ENCODE results near the gene CACNA1C. TPM values are rescaled to one million over a fixed set of nuclear protein-coding genes. Genes with fewer than 3 reads are reported as not detected.

Gene CACNA1C
- total RNA-seq, 1 experiment from 2014 or later = 0.35 TPM

DNA sequence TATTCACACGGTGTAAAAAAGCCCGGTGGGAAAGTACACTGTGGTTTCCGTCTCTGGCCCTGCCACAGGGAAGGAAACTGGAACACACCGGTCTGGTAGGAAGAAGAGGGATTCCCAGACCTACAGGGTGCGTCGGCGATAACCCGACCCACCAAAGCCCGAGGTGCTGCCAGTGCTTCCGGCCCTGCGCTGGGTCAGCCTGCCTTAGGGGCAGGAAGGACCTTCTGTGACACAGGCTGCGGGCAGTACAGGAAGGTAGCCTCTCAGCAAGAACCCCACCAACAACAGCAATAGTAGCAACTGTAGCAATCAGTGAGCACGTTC is 572.5 kb downstream of the CACNA1C start:
- no peaks in the 10 kb centered on the region for H3K36me3 ChIP-seq (replicated peaks; ENCODE audit: control insufficient read depth, insufficient read depth, low read length)
- peak; percentile 71 for DNase-seq
- H3K4me3 ChIP-seq (ENCODE audit: insufficient read depth, low read depth, low read length) = no peak overlapping the region
- no peaks in the 10 kb centered on the region; the same call in 1 of the 2 replicates for H3K27me3 ChIP-seq (ENCODE audit: control insufficient read depth, insufficient read depth, low read length)

DNA sequence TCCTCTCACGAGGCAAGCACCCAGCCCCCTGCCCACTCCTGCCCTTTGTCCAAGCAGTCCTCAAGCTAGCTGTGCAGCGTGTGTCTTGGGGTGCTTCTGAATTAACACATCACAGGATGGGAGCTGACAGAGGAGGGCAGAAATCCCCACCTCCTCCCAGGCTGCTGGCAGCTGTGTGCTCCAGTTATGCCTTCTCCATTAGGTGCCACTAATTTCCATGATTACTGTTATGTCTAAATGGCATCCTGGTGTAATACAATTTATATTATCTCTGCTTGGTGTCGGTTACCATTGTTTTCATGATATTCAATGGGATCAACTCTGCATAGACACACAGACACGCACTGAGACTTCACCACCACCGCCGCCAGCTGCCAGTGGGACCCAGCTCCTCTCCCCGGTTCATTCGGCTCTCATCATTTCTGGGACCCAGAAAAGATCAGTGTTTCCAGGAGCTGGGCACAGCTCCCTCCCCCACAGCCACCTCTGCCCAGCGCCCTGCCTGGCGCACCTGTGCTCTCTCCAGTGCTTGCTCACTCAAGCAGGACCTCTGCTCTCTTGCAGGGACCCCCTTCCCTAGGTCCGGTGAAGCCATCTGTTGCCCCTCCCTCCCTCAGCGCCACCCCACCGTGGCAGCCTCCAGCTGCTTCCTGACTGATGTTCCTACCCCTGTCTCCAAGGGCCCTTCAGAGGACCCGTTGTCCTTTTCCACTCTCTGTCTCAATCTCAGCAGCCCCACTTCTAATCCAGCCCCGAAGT is 574.5 kb downstream of the CACNA1C start:
- DNase-seq = no peak
- H3K27me3 ChIP-seq (ENCODE audit: control insufficient read depth, insufficient read depth, low read length) = no peaks in the 10 kb centered on the region; the same call in 1 of the 2 replicates
- no peaks in the 10 kb centered on the region for H3K36me3 ChIP-seq (replicated peaks; ENCODE audit: control insufficient read depth, insufficient read depth, low read length)
- H3K4me3 ChIP-seq (ENCODE audit: insufficient read depth, low read depth, low read length) = no peak overlapping the region

DNA sequence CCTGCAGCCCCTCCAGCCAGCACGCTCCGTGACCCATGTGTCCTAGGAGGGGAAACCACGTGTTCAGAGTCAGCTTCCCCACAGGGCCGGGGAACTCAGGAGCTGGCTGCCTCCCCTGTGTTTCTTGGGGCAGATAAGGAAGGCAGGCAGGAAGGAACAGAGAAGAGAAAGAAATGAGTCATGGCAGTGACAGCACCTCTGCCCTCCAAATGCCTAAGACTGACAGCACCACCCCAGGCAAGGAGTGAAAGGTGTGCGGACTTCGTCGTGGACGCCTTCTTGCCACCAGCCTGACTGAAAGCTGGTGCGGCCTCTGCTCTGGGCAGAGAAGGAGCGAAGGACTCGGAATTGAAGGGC is 575.0 kb downstream of the CACNA1C start:
- H3K4me3 ChIP-seq (ENCODE audit: insufficient read depth, low read depth, low read length) = no peak overlapping the region
- no peaks in the 10 kb centered on the region; the same call in 1 of the 2 replicates for H3K27me3 ChIP-seq (ENCODE audit: control insufficient read depth, insufficient read depth, low read length)
- no peaks in the 10 kb centered on the region for H3K36me3 ChIP-seq (replicated peaks; ENCODE audit: control insufficient read depth, insufficient read depth, low read length)
- DNase-seq = no peak

DNA sequence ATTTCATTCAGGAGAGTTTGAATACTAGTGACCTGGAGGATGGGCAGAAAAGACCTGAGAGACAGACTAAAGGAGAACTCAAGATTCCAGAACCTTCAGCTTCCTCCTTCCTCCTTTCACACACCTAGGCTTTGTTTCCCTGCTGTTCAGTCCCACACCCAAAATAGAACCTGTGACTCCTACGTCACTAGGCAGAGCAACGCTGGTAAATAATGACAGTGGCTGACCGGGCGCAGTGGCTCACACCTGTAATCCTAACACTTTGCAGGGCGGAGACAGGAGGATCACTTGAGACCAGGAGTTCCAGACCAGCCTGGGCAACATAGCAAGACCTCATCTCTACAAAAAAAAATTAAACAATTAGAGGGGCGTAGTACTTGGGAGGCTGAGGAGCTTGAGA is 575.6 kb downstream of the CACNA1C start:
- H3K36me3 ChIP-seq (replicated peaks; ENCODE audit: control insufficient read depth, insufficient read depth, low read length) = no peaks in the 10 kb centered on the region
- DNase-seq = no peak
- H3K27me3 ChIP-seq (ENCODE audit: control insufficient read depth, insufficient read depth, low read length) = no peaks in the 10 kb centered on the region; the same call in 1 of the 2 replicates
- no peak overlapping the region for H3K4me3 ChIP-seq (ENCODE audit: insufficient read depth, low read depth, low read length)

DNA sequence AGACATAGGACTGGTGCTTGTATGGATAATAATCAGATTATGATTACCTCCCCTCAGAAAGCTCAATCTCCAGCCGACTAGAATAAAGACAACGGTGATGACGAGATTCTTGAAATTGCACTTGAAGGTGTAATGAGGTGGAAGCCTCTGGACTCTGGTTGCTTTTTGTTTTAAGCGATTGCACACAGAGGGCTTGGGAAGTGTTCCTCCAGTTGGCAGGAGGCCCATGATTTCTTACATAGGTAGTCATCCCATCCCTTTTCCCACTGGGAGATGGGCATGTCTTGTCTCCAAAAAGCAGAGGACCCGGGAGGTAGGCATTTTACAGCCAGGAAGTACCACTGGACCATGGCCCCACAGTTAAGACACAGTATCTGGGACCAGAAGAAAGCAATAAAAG is 576.3 kb downstream of the CACNA1C start:
- no peaks in the 10 kb centered on the region for H3K36me3 ChIP-seq (replicated peaks; ENCODE audit: control insufficient read depth, insufficient read depth, low read length)
- no peaks in the 10 kb centered on the region; the same call in 1 of the 2 replicates for H3K27me3 ChIP-seq (ENCODE audit: control insufficient read depth, insufficient read depth, low read length)
- DNase-seq = no peak
- no peak overlapping the region for H3K4me3 ChIP-seq (ENCODE audit: insufficient read depth, low read depth, low read length)

DNA sequence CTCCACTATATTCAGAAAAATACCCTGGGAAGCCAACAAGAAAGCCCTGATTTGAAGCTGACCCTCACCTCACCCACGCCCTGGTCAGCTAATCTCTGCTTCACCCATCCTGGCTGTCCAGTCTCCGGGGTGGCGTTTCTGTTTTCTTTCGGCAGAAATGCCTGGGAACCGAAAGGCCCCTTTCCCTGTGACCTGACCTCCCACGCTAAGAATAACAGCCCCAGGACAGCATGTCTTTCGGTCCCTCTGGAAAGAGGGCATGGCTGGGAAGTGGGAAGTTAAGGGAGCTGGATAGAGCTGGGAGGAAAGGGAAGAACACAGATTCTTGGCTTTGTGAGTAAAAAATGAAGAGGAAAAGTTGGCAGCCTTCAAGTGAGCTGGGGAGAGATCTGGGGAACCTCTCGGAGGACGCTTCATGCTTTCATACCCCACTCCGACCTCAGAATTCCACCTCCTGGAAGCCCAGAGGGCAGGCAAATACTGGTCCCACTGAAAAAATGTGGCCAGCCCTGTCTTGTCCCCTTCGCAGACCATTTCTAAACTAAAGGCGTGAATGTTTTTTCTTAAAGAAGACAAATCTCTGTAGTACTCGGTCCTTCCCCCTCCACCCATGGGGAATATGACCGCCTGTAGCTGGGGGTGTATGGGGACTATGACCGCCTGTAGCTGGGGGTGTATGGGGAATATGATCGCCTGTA is 579.0 kb downstream of the CACNA1C start:
- Histone ChIP-seq H3K27me3 (ENCODE audit: control insufficient read depth, insufficient read depth, low read length) (no peaks in the 10 kb centered on the region; the same call in 1 of the 2 replicates), H3K4me3 (ENCODE audit: insufficient read depth, low read depth, low read length) (no peak overlapping the region), H3K36me3 (replicated peaks; ENCODE audit: control insufficient read depth, insufficient read depth, low read length) (no peaks in the 10 kb centered on the region)
- no peak for DNase-seq

DNA sequence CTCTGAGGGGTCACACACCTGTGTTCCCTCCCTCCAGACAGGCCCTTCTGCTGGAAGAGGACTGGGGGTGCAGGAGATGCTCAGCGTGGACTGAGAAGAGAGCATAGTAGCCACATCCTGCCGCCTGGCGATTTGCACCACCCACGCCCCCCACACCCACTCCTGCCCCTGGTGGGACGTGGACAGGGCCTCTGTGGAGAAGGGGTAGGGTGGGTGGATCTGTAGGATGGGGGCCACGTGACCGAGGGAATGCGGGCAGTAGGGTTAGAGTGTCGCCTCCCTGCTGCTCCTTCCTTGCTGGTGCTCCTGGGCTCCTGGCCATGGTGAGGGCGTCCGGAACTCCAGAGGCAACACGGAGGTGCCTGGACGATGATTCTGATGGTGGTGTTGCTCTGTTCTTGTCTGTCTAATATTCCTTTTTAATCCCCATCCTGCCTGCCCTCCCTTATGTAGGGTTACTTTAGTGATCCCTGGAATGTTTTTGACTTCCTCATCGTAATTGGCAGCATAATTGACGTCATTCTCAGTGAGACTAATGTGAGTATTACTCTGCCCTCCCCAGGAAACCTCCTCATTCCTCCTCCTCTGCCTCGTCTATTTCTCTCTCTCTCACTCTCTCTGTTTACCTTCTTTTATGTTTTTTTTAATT is 580.5 kb downstream of the CACNA1C start:
- H3K4me3 ChIP-seq (ENCODE audit: insufficient read depth, low read depth, low read length) = no peak overlapping the region
- DNase-seq = no peak
- H3K36me3 ChIP-seq (replicated peaks; ENCODE audit: control insufficient read depth, insufficient read depth, low read length) = no peaks in the 10 kb centered on the region
- H3K27me3 ChIP-seq (ENCODE audit: control insufficient read depth, insufficient read depth, low read length) = no peaks in the 10 kb centered on the region; the same call in 1 of the 2 replicates

DNA sequence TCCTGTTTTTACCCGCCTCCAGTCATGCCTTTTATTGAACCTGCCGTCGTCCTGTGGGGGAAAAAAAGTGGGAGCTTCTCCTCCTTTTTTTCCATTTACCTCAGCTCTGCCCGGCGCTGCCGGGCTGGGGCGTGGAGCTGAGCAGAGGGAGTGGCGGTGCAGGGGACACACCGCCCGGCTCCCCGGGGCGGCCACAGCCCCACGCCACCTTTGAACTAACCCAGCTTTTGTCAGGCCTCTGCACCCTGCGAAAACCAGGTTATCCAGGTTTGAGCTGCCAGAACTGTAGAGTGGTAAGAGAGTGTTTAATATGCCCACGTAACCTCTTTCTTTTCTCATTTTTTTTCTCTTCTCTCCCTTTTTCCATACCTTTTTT is 581.0 kb downstream of the CACNA1C start:
- no peak for DNase-seq
- Histone ChIP-seq H3K27me3 (ENCODE audit: control insufficient read depth, insufficient read depth, low read length) (no peaks in the 10 kb centered on the region), H3K36me3 (replicated peaks; ENCODE audit: control insufficient read depth, insufficient read depth, low read length) (no peaks in the 10 kb centered on the region), H3K4me3 (ENCODE audit: insufficient read depth, low read depth, low read length) (no peak overlapping the region)

DNA sequence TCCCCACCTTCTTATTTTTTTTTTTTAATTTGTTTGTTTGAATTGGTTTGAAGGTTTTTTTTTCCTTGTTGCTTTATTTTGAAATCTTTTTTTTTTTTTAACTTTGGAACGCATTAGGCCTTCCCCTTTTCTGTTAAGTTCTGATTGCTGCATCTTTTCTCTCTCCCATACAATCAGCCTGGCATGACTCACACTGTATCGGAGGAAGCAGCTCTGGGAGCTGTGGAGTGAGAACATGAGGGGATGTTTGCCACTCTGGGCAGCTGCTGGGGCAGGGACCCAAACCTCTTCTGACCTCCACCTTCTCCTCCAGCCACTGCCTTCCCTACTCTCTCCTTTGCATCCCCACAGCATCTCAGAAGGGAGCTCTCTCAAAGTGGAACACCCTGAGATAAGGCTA is 581.7 kb downstream of the CACNA1C start:
- Histone ChIP-seq H3K36me3 (replicated peaks; ENCODE audit: control insufficient read depth, insufficient read depth, low read length) (no peaks in the 10 kb centered on the region), H3K4me3 (ENCODE audit: insufficient read depth, low read depth, low read length) (no peak overlapping the region), H3K27me3 (ENCODE audit: control insufficient read depth, insufficient read depth, low read length) (no peaks in the 10 kb centered on the region)
- DNase-seq = no peak

DNA sequence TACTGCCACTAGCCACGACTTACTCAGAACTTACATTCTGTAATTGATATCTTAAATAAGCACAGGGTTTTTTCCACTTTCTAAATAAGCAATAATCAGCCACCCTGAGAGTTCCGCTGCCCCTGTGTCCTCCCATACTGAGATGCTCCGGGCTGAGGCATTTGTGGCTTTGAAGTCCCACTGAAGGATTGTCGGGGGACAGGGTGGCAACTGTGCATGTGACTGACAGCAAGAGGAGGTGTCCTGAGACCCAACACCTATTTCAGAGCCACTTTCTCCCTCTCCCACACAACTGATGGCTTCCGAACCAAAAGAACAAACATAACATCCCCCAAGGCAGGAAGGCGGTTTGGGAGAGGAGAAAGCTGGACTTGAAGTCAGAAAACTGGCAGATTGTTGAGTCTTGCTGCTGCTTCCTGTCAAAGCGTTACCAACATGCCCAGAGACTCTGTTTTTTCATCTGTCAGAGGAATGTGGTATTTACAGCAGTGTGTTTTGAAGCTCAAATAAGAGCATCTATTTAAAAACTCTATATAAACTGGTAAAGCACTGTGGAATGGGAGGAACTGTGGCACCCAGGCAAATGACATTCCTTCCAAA is 584.1 kb downstream of the CACNA1C start:
- H3K27me3 ChIP-seq (ENCODE audit: control insufficient read depth, insufficient read depth, low read length) = no peaks in the 10 kb centered on the region
- no peak for DNase-seq
- H3K4me3 ChIP-seq (ENCODE audit: insufficient read depth, low read depth, low read length) = no peak overlapping the region

DNA sequence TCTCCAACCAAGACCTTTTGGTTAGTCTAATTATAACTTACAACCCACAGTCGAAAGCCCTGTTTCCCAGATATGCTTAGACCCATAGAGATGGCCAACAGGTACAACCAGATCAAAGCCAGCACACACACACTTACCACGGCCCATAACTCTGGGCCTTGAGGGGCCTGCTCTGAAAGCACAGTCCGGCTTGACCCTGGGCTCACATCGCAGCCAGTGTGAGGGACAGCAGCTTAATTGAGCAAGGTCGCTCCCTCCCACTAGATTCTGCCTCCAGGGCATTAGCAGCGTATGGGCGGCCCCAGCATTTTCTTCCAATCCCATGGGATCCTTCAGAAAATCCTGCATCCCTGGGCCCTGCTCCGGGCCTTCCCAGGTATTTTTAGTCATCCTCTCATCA is 584.6 kb downstream of the CACNA1C start:
- DNase-seq = no peak
- Histone ChIP-seq H3K27me3 (ENCODE audit: control insufficient read depth, insufficient read depth, low read length) (no peaks in the 10 kb centered on the region), H3K4me3 (ENCODE audit: insufficient read depth, low read depth, low read length) (no peak overlapping the region), H3K36me3 (replicated peaks; ENCODE audit: control insufficient read depth, insufficient read depth, low read length) (no peaks in the 10 kb centered on the region)

More for the DNA sequence above, 584.1 kb downstream of the CACNA1C start:
- no peaks in the 10 kb centered on the region for H3K36me3 ChIP-seq (replicated peaks; ENCODE audit: control insufficient read depth, insufficient read depth, low read length)

DNA sequence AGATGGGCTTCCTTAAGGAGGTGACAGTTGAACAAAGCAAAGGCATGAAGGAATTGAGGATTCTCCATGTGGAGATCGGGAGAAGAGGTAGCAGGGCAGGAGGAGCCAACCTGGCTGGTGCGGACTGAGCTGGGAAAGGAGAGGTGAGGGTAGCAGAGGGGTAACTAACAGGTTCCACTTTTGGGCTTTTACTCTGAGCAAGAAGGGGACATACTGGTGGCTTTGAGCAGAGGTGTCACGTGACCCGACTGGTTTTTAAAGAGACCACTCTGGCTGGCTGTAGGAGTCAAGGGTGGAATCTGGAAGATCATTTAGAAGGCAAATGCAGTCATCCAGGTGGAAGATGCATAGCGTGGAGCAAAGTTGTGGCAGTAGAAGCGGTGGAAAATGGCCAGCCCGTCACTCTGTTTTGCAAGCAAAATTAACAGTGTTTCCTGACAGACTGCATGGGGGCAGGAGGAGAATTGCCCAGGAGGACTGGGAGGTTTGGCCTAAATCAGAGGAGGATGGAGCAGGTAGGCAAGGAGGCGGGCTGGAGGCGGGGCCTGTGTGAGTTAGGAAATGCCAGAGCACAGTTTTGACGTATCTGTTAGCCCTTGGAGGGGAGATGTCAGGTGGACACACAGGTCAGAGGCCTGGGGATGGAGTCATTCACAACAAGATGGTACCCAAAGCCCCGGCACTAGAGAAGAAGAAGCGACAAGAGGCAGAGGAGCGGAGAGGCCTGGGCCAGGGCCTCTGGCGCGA is 585.7 kb downstream of the CACNA1C start:
- no peaks in the 10 kb centered on the region for H3K36me3 ChIP-seq (replicated peaks; ENCODE audit: control insufficient read depth, insufficient read depth, low read length)
- no peaks in the 10 kb centered on the region for H3K27me3 ChIP-seq (ENCODE audit: control insufficient read depth, insufficient read depth, low read length)
- peak; percentile 69 for DNase-seq
- no peak overlapping the region for H3K4me3 ChIP-seq (ENCODE audit: insufficient read depth, low read depth, low read length)

DNA sequence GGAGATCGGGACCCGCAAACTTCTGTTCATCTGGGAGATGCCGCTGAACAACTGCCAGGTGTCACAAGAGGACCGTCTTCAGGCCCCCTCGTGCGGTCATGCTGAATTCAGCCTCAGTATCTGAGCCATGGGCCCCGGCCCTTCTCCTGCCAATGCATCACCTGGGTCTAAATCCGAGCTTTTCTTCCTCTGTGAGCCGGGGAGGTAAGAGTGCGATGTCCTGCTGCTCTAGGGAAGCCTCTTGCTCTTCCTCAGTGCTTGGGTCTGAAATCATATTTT is 586.2 kb downstream of the CACNA1C start:
- H3K27me3 ChIP-seq (ENCODE audit: control insufficient read depth, insufficient read depth, low read length) = no peaks in the 10 kb centered on the region
- no peaks in the 10 kb centered on the region for H3K36me3 ChIP-seq (replicated peaks; ENCODE audit: control insufficient read depth, insufficient read depth, low read length)
- no peak for DNase-seq
- H3K4me3 ChIP-seq (ENCODE audit: insufficient read depth, low read depth, low read length) = no peak overlapping the region

DNA sequence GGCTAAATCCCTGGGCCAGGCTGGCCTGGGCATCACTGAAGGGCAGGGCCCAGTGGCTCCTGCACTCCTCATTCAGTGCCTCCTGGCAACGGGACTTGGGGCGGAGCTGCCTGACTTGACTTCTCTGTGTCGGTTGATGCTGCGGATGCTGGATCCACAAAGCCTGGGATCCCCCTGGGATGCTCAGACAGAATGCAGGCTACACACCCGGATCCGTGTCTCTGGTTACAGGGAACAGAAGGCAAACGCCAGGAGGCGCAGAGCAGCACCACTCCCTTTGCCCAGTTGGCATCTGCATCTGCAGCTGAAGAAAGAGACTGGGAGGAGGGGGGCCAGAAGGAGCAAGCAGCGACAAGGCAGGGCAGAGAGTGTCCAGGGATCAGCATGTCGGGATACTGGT is 587.5 kb downstream of the CACNA1C start:
- Histone ChIP-seq H3K4me3 (ENCODE audit: insufficient read depth, low read depth, low read length) (no peak overlapping the region), H3K27me3 (ENCODE audit: control insufficient read depth, insufficient read depth, low read length) (no peaks in the 10 kb centered on the region), H3K36me3 (replicated peaks; ENCODE audit: control insufficient read depth, insufficient read depth, low read length) (no peaks in the 10 kb centered on the region)
- DNase-seq = no peak

Measured in H7 (cell line).